Astrocyte of the cerebellum (primary cell): ENCODE data around the gene FNDC10.

Source experiments
- DNase-seq: peaks from one replicate; pipeline ENCODE4 v3.0.0-alpha.2; 2011; ENCODE audit warnings: low read depth
- H3K4me3 ChIP-seq: 2 replicates; pipeline ENCODE4 v1.5.1; 2011; ENCODE audit warnings: mild to moderate bottlenecking, low read depth, low read length, moderate library complexity
- CTCF ChIP-seq: IDR thresholded peaks from 2 replicates; pipeline ENCODE4 v1.5.1; 2012; ENCODE audit warnings: low read length, low read depth, moderate library complexity, mild to moderate bottlenecking; ENCODE audit errors: missing control alignments
- in situ Hi-C: cut with HindIII; loops from 2 replicates; pipeline ENCODE4 v1.10.0; 2017; ENCODE audit warnings: low sequenced_read_pairs

Gene FNDC10

GRCh38 chr1:1548591-1548990 lies 51.3 kb downstream of the FNDC10 start:
- in situ Hi-C loops, result no loop called here
- TF ChIP-seq CTCF, result no peak
- DNase-seq, result no peak
- no peak overlapping the region for H3K4me3 ChIP-seq
